Vagina (tissue), 2 donors: ENCODE measurements around the gene GYPC.

Source experiments
- CTCF ChIP-seq, 3 experiments: fragments of 450-650 bp in 2 of 3; fragments of 200-600 bp in 1 of 3; sonication (generic) in 1 of 3; IDR thresholded peaks; one replicate each; pipeline ENCODE4 v1.5.1; 2017 to 2019; ENCODE audit warnings: antibody characterized with exemption in 3 of 3, mild to moderate bottlenecking in 2 of 3, moderate library complexity in 2 of 3
- POLR2A ChIP-seq, 2 donors: fragments of 450-650 bp; IDR thresholded peaks; one replicate each; pipeline ENCODE4 v1.6.1; 2017; ENCODE audit warnings: antibody characterized with exemption in 2 of 2, mild to moderate bottlenecking in 2 of 2, moderate library complexity in 2 of 2
- POLR2AphosphoS5 ChIP-seq, 2 donors: sonication (generic); formaldehyde crosslinking; IDR thresholded peaks; one replicate each; pipeline ENCODE4 v1.9.0; 2017; ENCODE audit warnings: antibody characterized with exemption in 2 of 2, mild to moderate bottlenecking in 2 of 2, low read depth in 1 of 2; ENCODE audit not compliant: insufficient read depth in 1 of 2

GRCh38 chr2:126635281-126635680 is 20.7 kb upstream of the GYPC start:
- TF ChIP-seq CTCF (IDR thresholded peaks at IDR 0.05) (no peak), POLR2A (IDR thresholded peaks at IDR 0.05) (no peak), POLR2AphosphoS5 (IDR thresholded peaks at IDR 0.05; ENCODE audit: insufficient read depth in 1 of 2, low read depth in 1 of 2) (no peak)
